IgD-negative memory B cell (primary cell): ENCODE measurements around the gene ARSB. TPM values are rescaled to one million over a fixed set of nuclear protein-coding genes. Genes with fewer than 3 reads are reported as not detected.

Experiments used
- H3K27ac Mint-ChIP-seq, 3 donors: one replicate each; pipeline ENCODE4 v1.8.0; 2020 to 2022; ENCODE audit warnings: mild to moderate bottlenecking in 3 of 3, mixed read lengths in 3 of 3, moderate library complexity in 1 of 3
- H3K27me3 Mint-ChIP-seq: one replicate; pipeline ENCODE4 v1.8.0; 2021; ENCODE audit warnings: mixed read lengths
- H3K36me3 Mint-ChIP-seq: one replicate; pipeline ENCODE4 v1.8.0; 2020; ENCODE audit warnings: mild to moderate bottlenecking, mixed read lengths
- H3K4me1 Mint-ChIP-seq, 3 donors: one replicate each; pipeline ENCODE4 v1.8.0; 2020 to 2022; ENCODE audit warnings: mixed read lengths in 3 of 3, mild to moderate bottlenecking in 1 of 3
- H3K4me3 Mint-ChIP-seq, 4 donors: one replicate each; pipeline ENCODE4 v1.8.0; 2020 to 2022; ENCODE audit warnings: mild to moderate bottlenecking in 4 of 4, mixed read lengths in 4 of 4, moderate library complexity in 3 of 4
- H3K9me3 Mint-ChIP-seq, 3 donors: one replicate each; pipeline ENCODE4 v1.8.0; 2020 to 2021; ENCODE audit warnings: mixed read lengths in 3 of 3, mild to moderate bottlenecking in 1 of 3
- polyA plus RNA-seq: library from polyadenylated mRNA; unstranded; fragments of 300-500 nt; fragmentation: Illumina TruSeq; gene quantifications from one replicate; pipeline ENCODE4 v1.2.3, GENCODE V29; 2021

Gene ARSB
- polyA plus RNA-seq, 1 donor from 2014 or later, result 4.5 TPM

- peaks cover 0 to 2% (median 2%) of the 10 kb centered on the region in 3 donors for H3K9me3 Mint-ChIP-seq
Observed at GRCh38 chr5:78830528-78831046, 154.5 kb downstream of the ARSB start.

DNA sequence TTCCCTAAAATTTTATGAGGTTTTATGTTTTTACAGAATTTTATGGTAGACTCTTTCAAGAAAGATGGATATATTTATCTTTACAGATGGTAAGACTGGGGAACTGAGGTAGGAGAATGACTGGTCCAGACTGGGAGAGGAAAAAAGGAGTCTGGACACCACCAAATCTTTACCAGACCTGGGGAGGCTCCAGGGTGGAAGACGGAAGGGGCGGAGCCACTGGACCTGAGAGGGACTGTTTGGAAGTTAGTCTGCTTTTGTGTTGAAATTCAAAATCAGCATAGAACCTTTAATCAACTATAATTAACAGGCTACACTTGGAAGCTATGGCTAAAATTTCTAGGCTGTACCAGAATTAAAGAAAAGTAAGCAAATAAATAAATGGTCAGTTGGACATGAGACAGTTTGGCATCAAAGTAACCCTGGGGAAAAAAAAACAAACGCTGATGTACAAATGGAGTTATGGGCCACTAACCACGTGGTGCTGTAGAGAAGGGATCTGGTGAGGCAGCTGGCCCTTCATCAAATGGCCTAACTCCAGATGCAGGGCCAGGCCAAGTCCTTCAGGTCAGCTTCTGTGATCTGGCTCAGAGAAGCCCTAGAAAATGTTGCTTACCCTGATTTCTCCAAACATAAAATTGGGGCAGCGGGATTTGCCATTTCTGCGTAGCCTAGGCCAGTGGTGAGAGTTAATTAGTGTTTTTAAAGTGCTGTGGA, 155.1 kb downstream of the ARSB start:
- Mint-ChIP-seq H3K9me3 (peaks cover 0 to 2% (median 2%) of the 10 kb centered on the region in 3 donors), H3K27me3 (no peaks in the 10 kb centered on the region), H3K4me1 (peaks cover 18 to 26% (median 23%) of the 10 kb centered on the region in 3 donors), H3K27ac (peak overlapping the region in 2 of 3 donors; percentile 23 to 36), H3K36me3 (peaks cover 4% of the 10 kb centered on the region), H3K4me3 (no peak overlapping the region)

More at GRCh38 chr5:78830528-78831046, 154.5 kb downstream of the ARSB start:
- Mint-ChIP-seq H3K27me3 (no peaks in the 10 kb centered on the region), H3K36me3 (peaks cover 8% of the 10 kb centered on the region), H3K4me3 (no peak overlapping the region), H3K27ac (peak overlapping the region in 1 of 3 donors; percentile 36), H3K4me1 (peaks cover 17 to 22% (median 19%) of the 10 kb centered on the region in 3 donors)

DNA sequence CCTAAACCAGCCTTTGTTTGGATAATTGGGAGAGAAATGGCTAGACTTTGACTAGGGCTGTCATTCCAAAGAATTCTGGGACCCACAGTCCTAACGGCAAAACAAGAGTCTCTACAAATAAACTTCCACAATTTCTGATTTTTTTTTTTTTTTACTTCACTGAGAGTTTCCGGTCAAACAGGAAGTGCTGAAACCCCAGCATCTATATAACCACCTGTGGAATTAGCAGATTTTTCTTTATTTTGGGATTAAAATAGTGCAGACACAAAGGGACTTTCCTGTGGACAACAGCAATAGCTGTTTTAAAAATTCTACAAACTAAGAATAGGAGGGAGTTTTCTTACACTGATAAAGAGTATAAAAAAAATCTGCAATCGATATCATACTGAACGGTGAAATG, 157.4 kb downstream of the ARSB start:
- Mint-ChIP-seq H3K9me3 (peaks cover 0 to 2% (median 2%) of the 10 kb centered on the region in 3 donors), H3K4me1 (peaks cover 26 to 31% (median 30%) of the 10 kb centered on the region in 3 donors), H3K27ac (peak overlapping the region in 1 of 3 donors; percentile 58), H3K27me3 (no peaks in the 10 kb centered on the region), H3K36me3 (peaks cover 10% of the 10 kb centered on the region), H3K4me3 (peak overlapping the region in 2 of 4 donors; percentile 72 to 74)

- Mint-ChIP-seq H3K27ac (no peak overlapping the region), H3K36me3 (peaks cover 12% of the 10 kb centered on the region), H3K4me1 (peaks cover 26 to 31% (median 30%) of the 10 kb centered on the region in 3 donors), H3K4me3 (peak overlapping the region in 1 of 4 donors; percentile 76), H3K27me3 (no peaks in the 10 kb centered on the region), H3K9me3 (peaks cover 0 to 2% (median 2%) of the 10 kb centered on the region in 3 donors)
Observed at GRCh38 chr5:78824831-78825281, 160.3 kb downstream of the ARSB start.

DNA sequence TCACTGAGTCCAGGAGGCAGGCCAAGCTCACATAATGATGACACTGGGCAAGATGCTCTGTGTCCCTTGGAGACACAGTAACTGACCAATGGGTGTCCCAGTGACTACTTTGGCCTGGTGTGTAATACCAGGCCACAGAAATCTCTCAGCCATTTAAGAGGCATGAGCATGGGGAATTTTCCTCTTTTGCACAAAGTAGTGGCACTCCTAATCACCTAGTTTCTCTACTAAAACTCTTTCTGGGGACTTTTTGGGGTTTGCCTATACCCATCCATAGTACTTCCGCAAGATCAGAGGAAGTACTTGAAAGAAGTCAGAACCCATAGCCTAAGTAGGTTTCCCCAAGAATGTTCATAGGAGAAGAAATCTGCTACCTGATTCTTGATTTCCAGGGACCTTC, 161.9 kb downstream of the ARSB start:
- Mint-ChIP-seq H3K9me3 (no peaks in the 10 kb centered on the region), H3K36me3 (peaks cover 10% of the 10 kb centered on the region), H3K4me1 (peaks cover 23 to 27% (median 24%) of the 10 kb centered on the region in 3 donors), H3K27ac (no peak overlapping the region), H3K27me3 (no peaks in the 10 kb centered on the region), H3K4me3 (no peak overlapping the region)

- Mint-ChIP-seq H3K27ac (peak overlapping the region in 1 of 3 donors; percentile 71), H3K4me1 (peaks cover 14 to 19% (median 17%) of the 10 kb centered on the region in 3 donors), H3K9me3 (no peaks in the 10 kb centered on the region), H3K36me3 (peaks cover 12% of the 10 kb centered on the region), H3K4me3 (no peak overlapping the region), H3K27me3 (no peaks in the 10 kb centered on the region)
Observed at GRCh38 chr5:78821536-78822021, 163.5 kb downstream of the ARSB start.

- Mint-ChIP-seq H3K4me3 (no peak overlapping the region), H3K36me3 (peaks cover 12% of the 10 kb centered on the region), H3K4me1 (peaks cover 2 to 10% (median 3%) of the 10 kb centered on the region in 3 donors), H3K9me3 (no peaks in the 10 kb centered on the region), H3K27ac (no peak overlapping the region), H3K27me3 (no peaks in the 10 kb centered on the region)
Observed at GRCh38 chr5:78819707-78820106, 165.4 kb downstream of the ARSB start.

DNA sequence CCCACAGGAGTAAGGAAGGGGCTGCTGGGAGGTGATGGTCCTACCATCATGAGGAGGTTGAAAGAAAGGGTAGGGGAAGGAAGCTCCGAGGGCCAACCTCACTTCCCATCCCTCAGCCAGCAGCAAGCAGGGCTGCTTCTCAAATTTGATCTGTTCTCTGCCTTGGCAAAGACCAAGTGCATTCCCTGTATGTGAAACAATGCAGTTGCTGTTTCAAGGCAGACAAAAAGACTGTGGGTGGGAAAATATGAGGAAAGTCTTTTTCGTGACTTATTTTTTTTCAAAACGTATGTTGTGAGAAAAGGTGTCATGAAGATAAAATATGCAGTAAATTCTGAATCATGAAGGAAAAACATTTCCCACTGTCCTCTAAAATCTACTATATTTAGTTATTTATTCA, 165.9 kb downstream of the ARSB start:
- Mint-ChIP-seq H3K27me3 (no peaks in the 10 kb centered on the region), H3K4me1 (peaks cover 3 to 8% (median 6%) of the 10 kb centered on the region in 3 donors), H3K4me3 (no peak overlapping the region), H3K27ac (no peak overlapping the region), H3K9me3 (no peaks in the 10 kb centered on the region), H3K36me3 (peaks cover 12% of the 10 kb centered on the region)

- no peaks in the 10 kb centered on the region for H3K27me3 Mint-ChIP-seq
- H3K9me3 Mint-ChIP-seq, result no peaks in the 10 kb centered on the region
- peaks cover 8% of the 10 kb centered on the region for H3K36me3 Mint-ChIP-seq
- peak overlapping the region in 1 of 3 donors; percentile 69 for H3K27ac Mint-ChIP-seq
- no peak overlapping the region for H3K4me3 Mint-ChIP-seq
- peaks cover 0 to 8% (median 0%) of the 10 kb centered on the region in 3 donors for H3K4me1 Mint-ChIP-seq
Observed at GRCh38 chr5:78816143-78816765, 168.9 kb downstream of the ARSB start.

- Mint-ChIP-seq H3K4me3 (no peak overlapping the region), H3K4me1 (peaks cover 0 to 8% (median 0%) of the 10 kb centered on the region in 3 donors), H3K27me3 (no peaks in the 10 kb centered on the region), H3K9me3 (peaks cover 0 to 2% (median 0%) of the 10 kb centered on the region in 3 donors), H3K27ac (no peak overlapping the region), H3K36me3 (peaks cover 6% of the 10 kb centered on the region)
Observed at GRCh38 chr5:78813906-78814530, 171.1 kb downstream of the ARSB start.

DNA sequence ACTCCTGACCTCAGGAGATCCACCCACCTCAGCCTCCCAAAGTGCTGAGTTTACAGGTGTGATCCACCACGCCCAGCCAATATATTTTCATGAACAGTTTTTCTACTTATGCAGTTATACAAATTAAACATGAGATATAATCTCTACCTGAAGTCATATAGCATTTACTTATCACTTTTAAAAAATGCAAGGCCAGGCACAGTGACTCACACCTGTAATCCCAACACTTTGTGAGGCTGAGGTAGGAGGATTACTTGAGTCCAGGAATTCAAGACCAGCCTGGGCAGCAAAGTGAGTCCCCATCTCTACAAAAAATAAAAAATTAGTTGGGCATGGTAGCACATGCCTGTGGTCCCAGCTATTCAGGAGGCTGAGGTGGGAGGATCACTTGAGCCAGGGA, 171.8 kb downstream of the ARSB start:
- Mint-ChIP-seq H3K4me1 (peaks cover 0 to 8% (median 0%) of the 10 kb centered on the region in 3 donors), H3K27me3 (no peaks in the 10 kb centered on the region), H3K36me3 (peaks cover 6% of the 10 kb centered on the region), H3K27ac (no peak overlapping the region), H3K9me3 (peaks cover 0 to 2% (median 0%) of the 10 kb centered on the region in 3 donors), H3K4me3 (no peak overlapping the region)

- H3K4me3 Mint-ChIP-seq, result no peak overlapping the region
- H3K36me3 Mint-ChIP-seq, result peaks cover 3% of the 10 kb centered on the region
- H3K27ac Mint-ChIP-seq, result no peak overlapping the region
- no peaks in the 10 kb centered on the region for H3K27me3 Mint-ChIP-seq
- peaks cover 0 to 2% (median 0%) of the 10 kb centered on the region in 3 donors for H3K9me3 Mint-ChIP-seq
- H3K4me1 Mint-ChIP-seq, result peaks cover 0 to 8% (median 0%) of the 10 kb centered on the region in 3 donors
Observed at GRCh38 chr5:78811866-78812265, 173.2 kb downstream of the ARSB start.

DNA sequence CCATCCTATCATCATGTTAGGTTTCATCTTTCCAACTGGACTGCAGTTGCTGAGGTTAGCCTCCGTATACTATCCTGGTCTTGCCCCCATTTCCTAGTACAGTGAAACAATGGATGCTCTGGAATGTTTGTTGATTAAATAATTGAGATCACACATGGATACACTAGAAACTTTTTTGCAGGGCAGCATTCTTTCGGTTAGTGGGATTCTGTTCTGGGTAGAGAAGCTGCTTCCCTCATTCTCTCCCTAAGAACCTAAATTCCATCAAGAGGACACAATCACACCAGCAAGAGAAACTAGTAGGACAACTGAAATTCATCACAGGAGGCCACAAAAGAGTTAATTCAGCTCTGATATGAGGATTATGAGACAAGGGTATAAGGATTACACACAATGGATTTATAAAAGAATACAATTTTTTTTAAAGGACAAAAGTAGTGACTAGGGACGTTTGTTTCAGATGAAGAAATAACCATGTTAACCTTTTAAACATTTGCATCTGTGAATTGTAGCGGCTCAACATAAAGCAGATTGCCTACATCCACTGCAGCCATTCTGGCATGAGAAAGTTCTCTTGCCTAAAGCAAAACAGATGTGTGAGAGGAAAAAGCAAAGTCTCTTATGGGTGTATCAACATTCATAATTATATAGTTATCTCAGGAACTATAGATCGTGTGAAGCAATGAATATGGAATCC, 173.8 kb downstream of the ARSB start:
- H3K27ac Mint-ChIP-seq, result peak overlapping the region in 1 of 3 donors; percentile 1
- no peaks in the 10 kb centered on the region for H3K27me3 Mint-ChIP-seq
- no peak overlapping the region for H3K4me3 Mint-ChIP-seq
- peaks cover 0 to 2% (median 0%) of the 10 kb centered on the region in 3 donors for H3K9me3 Mint-ChIP-seq
- peaks cover 0 to 8% (median 0%) of the 10 kb centered on the region in 3 donors for H3K4me1 Mint-ChIP-seq
- peaks cover 5% of the 10 kb centered on the region for H3K36me3 Mint-ChIP-seq
